GM21515 (cell line): ENCODE measurements around the gene CAMK2D.
A peak's percentile ranks its signal among the peaks of the same experiment; 100 is the strongest.

ENCODE experiments used
- ATAC-seq: cut with Tn5 transposase; IDR thresholded peaks from one replicate; pipeline ENCODE4 v1.9.1; 2021; ENCODE audit not compliant: unreplicated experiment

Gene CAMK2D

DNA sequence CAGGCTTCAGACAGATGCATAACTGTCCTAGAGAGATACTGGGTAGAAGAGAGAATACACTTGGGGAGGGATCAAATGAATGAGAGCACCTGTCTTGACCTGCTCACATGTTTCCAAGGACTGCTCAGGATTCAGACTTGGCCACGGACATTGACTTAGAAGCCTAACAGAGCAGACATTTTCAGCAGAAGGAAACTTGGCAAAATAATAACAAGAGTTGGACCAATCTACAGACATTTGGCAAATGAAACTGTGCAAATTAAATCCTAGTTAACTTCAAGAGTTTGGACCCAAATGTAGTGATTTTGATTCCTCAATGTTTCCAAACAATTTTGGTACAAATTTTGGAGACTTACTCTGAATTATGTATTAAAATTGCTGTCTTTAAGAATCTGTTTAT, 223.9 kb downstream of the CAMK2D start:
- ATAC-seq: no peak

DNA sequence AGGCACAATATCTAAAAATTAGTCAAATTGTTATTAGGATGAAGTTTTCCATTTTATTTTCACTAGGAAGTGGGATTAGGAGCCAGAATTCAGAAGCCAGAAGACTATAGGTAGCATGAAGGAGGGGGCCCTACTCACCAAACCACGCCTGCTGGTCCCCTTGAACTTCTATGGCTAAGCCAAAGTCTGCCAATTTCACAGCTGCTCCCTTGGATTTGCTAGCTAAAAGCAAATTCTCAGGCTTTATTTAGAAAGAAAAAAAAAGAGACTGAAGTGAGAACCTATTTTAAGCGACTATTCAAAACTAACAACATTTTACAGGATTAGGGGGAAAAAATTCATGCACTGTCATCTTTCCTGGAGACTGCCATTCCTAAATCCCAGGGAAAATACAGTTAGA, 224.3 kb downstream of the CAMK2D start:
- no peak for ATAC-seq

GRCh38 chr4:113534711-113535110, 226.8 kb downstream of the CAMK2D start:
- ATAC-seq: no peak

DNA sequence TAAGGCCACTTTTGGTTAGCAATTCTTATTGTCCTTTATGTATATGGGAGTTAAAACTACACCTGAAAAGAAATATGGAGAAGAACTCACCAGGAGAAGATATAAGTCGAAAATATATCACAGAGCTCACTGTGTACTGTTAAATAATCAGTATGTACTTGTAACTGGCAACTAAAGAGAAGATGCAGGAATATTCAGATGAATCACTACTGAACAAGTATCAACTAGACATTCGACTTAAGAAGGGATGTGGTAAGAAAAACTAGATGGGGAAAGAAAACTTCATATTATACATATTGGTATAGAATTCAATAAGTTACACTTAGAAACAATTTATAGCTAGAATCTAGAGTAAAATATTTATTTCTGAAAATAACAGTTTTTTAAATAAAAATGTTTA, 230.0 kb downstream of the CAMK2D start:
- ATAC-seq: no peak

DNA sequence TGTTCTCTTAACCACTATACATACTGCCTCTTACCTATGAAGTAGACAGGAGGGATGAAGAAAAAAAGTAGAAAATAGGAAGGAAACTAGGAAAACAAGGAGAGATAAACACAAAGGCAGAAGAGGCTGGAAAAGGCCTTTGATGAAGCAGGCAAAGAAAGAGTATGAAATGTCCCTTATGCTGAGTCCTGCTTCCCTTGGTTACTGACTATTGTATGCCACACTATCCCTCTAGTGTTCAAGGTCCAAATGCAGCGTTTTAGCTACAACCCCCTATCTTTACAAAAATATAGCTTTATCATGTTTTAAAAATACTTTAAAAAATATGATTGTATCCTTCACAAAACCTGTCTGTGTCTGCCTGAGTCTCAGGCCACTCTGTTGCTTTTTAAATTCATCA, 233.1 kb downstream of the CAMK2D start:
- ATAC-seq: no peak

DNA sequence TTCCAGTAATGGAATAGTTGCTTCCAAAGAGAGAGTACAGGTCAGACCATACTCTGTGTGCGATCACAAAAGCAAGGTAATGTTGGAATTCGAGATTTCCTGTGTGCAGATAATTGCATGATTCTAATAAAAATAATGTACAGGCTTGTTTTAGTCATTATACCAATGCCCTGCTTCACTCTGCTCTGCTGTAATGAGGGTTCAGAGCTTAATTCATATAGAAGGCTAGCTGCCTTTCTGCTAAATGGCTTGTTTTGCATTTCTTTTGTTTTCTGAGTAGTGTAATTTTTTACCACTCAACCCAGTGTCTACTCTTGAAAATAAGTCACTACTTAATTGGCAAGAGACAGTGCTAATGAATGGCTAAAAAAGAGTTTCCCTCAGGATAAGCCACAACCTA, 236.0 kb downstream of the CAMK2D start:
- ATAC-seq: no peak

- ATAC-seq: peak; percentile 44
These were observed 236.9 kb downstream of the CAMK2D start for GRCh38 chr4:113524505-113525186.

DNA sequence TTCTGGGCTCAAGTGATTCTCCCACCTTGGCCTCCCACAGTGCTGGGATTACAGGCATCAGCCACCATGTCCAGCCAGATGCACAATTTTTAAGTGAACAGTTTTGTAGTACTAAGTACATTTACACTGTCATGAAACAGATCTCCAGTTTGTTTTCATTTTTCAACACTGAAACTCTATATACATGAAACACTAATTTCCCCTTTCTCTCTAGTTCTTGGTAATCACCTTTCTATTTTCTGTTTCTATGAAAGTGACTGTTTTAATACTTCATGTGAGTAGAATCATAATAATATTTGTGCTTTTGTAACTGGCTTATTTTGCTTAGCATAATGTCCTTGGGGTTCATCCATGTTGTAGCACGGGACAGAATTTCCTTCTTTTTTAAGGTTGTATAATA, 237.4 kb downstream of the CAMK2D start:
- ATAC-seq: peak; percentile 93

DNA sequence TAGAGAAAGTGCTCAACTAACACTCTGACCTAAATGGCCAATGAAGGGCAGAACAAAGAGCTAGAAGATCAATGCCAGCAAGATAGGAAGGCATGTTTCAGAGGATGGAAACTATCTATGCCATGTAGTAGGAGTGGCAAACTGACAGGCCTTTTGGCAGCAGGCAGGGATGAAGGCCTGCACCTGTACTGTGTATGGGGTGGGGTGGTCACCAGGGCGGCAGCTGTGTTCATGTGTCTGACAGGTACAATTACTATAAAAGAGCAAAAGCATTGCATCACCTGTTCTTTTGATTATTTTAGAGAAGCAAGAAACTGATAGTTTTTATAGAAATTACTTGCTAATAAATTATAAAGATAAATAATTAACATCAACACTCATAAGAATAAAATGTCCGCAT, 239.1 kb downstream of the CAMK2D start:
- no peak for ATAC-seq

DNA sequence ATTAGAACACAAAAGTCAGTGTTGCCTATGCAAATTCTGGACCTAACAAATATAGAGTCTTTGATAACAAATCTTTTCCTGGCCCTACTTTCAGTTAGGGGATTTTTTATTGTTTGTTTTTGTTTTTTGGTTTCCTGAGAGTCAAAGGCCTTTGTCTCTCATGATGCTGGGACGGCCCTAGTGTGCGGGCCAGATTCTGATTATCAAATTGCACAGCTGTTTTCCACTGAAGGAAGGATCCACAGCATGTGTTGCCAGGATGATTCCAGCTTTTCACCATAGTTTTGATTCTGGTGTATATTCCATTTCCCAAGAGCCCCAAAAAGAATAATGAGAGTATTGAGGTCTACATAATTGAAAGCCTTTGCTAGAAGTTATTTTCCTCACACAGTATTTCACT, 248.2 kb downstream of the CAMK2D start:
- ATAC-seq: no peak

- no peak for ATAC-seq
These were observed 248.7 kb downstream of the CAMK2D start for GRCh38 chr4:113512880-113513279.

GRCh38 chr4:113511944-113512343, 249.6 kb downstream of the CAMK2D start:
- ATAC-seq: no peak

DNA sequence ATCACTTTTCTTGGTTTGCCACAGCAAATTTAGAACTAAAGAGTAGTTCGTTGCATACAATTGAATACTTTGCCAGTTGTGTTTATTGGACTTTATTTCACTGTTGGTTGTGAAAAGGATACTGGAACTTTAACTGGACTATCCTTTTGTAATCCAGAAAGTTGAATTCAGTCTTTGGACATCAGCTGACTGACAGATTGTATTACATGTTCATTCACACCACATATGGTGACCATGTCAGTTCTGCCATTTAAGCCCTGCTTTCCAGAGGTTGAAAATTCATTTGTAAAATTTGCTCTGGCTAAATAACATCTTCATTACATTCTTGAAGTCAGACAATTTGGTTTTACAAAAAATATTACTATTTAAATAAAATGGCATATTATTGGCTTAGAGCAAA, 251.7 kb downstream of the CAMK2D start:
- ATAC-seq: no peak

- no peak for ATAC-seq
These were observed 256.5 kb downstream of the CAMK2D start for GRCh38 chr4:113505044-113505443.

DNA sequence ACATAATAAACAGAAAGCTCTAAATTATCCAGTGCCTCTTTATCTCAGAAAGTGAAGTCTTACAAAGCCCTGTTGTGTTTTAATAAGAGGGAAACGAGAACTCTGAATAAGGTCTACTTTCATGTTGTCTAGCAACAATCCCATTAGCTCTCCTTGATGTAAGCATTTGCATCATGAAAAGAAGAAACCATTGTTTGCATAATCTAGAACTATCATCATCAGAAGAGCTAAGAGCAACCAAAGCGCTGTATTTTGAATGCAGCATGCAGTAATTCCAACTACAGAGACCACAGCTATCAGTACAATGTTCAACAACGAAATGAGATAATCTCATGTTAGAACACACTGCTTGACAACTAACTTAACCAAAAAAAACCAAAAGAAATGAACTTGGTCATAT, 257.1 kb downstream of the CAMK2D start:
- ATAC-seq: no peak

- no peak for ATAC-seq
These were observed 257.8 kb downstream of the CAMK2D start for GRCh38 chr4:113503691-113504090.

DNA sequence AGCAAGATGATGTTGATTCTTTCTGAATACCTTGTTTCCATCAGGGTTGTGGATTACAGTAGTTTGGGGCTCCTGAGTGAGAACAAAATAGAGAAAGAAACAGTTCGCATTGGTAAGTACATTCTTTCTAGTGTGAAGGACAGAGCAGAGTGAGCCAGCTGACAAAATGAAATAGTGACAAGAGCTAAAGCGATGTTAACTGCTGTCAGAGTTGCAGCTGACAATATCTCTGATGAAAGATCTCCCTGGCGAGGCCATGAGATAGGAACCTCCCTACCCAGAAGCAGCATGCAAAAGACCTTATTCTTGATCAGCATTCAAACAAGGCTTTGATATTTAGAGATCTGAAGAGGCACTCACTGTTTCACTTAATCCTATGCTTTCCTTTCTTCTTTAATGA, 258.6 kb downstream of the CAMK2D start:
- ATAC-seq: no peak

DNA sequence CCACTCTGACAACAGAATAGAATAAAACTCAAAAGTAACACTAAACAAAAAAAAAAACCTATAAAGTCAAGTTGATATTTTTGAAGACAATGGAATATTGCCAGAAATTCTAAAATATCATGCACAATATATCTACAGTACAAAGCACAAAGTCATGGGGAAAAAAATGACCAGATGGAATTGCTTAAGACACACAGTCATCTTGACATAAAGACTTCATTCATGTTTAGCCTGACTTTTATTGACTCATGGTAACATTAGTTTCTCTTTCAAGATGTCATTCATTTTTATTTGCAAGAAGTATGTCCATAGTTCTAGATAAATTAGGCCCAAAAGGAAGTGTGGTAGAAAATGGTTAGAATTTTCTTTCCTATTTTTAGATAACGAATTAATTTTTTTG, 259.1 kb downstream of the CAMK2D start:
- ATAC-seq: no peak

DNA sequence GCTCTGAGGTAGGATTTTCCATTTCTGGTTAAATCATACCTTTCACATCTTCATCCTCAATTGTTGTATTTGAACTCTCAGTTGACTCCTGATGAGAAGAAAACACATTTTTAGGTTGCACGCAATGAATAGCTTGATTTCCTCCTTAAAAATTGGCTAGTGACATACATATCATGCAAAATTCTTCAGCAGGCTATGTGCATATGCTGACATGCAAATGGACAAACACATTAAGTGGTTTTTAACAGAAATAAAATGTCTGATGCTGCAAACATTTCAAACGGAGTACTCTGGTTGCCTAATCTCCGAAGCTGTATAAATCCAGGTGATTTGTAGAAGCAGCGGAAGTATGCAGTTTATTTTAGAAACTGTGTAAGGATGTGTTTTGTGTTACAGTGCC, 261.1 kb downstream of the CAMK2D start:
- ATAC-seq: no peak

GRCh38 chr4:113499696-113500095, 261.8 kb downstream of the CAMK2D start:
- no peak for ATAC-seq

DNA sequence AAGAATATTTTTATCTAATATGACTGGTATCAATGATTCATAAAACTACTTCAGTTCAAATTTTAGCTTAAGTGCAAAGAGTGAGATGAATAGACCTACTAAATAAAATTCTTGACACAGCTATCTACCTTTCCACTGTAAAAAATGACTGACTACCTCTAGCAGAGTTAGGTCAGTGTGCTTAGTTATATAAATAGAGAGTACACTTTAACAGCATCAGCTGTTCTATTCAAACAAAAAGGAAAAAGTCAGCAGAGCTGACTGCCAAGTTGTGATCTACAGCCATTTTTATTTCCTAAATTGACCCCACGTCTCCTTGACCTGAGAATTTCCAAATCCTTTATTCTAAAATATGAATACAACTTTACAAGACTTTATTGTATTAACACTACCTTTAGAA, 262.4 kb downstream of the CAMK2D start:
- no peak for ATAC-seq

DNA sequence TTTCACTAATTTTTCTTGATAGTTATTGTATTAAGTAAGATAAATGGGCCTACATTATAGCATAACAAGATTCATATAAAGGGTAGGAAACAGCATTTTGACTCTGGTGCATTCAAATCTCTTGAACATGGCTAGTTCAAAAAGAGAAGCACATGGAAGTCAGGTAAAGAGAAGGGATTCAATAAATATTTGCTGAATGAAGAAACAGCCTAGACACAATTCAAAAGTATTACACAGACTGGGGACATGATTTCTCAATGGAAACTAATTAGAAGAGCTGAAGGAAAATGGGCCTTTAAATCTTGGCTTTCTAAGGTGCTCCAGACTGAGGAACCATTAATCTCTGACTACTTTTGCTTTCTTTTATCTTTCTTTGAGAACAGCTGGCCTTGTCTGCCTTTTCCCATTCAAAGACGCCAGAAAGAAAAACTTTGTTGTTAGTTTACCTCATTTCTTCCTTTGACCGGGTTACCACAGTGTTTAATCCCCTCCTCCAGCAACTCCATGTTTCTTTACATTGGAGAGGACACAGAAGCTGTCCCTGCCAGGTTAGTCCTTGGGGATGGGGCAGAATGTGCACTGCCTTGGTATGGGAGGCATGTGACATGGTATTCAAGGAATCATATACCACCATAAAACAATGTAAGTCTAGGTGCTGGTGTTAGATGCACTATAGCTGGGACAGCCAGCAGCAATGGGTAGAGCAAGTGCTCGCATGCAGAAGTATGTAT, 264.2 kb downstream of the CAMK2D start:
- no peak for ATAC-seq

- no peak for ATAC-seq
These were observed 264.8 kb downstream of the CAMK2D start for GRCh38 chr4:113496698-113497097.
